Measurements from ENCODE around the gene OGN. TPM values are rescaled to one million over a fixed set of nuclear protein-coding genes. Genes with fewer than 3 reads are reported as not detected.

OGN gene
- total and polyA plus RNA-seq, 2 experiments from 2014 or later, result 16.7 to 43.5 TPM

GRCh38 chr9:92385477-92385876 lies 18.9 kb downstream of the OGN start:
- no peak overlapping the region for H2AFZ ChIP-seq
- H3K27ac ChIP-seq, result no peak overlapping the region
- H4K20me1 ChIP-seq (ENCODE audit: insufficient read depth, poor library complexity, severe bottlenecking), result no peaks in the 10 kb centered on the region
- H3K4me3 ChIP-seq, result no peak overlapping the region
- no peaks in the 10 kb centered on the region for H3K9me2 ChIP-seq (replicated peaks; ENCODE audit: insufficient read depth)
- H3K9me3 ChIP-seq (ENCODE audit: low read depth), result no peaks in the 10 kb centered on the region
- WGBS (ENCODE audit: low lambda C conversion rate, missing lambda C conversion rate), result 78% methylated on average over 6 of the region's 6 CpGs
- H3K4me2 ChIP-seq, result no peak overlapping the region
- no peaks in the 10 kb centered on the region for H3K27me3 ChIP-seq
- no peak for DNase-seq (ENCODE audit: low spot score)
- no peaks in the 10 kb centered on the region for H3K4me1 ChIP-seq (ENCODE audit: insufficient read depth)
- TF ChIP-seq EZH2phosphoT487 (IDR thresholded peaks at IDR 0.05; ENCODE audit: low read depth, severe bottlenecking, unreplicated experiment) (no peak), CTCF (IDR thresholded peaks at IDR 0.05; ENCODE audit: poor library complexity) (no peak), EZH2 (IDR thresholded peaks at IDR 0.05; ENCODE audit: borderline replicate concordance) (no peak)
- H3K79me2 ChIP-seq, result no peaks in the 10 kb centered on the region
- H3K36me3 ChIP-seq (replicated peaks; ENCODE audit: insufficient read depth, low read depth), result no peaks in the 10 kb centered on the region

DNA sequence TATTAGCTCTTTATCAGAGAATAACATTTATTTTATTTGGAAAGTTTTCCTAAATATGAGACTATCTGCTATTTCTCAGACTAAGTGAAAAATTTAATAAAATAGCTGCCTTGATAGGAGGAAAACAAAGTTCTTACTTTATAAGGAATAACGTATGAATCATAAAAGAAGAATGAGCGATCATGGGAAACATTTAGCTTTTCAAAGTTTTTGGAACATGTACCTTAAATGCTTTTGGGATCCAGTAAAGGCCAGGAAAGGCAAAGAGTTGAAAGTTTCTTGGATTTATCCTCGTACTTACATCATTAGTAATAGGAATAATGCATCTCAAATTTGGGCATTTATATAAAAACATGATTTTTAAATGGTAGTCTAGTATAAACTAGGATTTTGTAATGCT lies 19.4 kb downstream of the OGN start:
- H3K9me2 ChIP-seq (replicated peaks; ENCODE audit: insufficient read depth), result no peaks in the 10 kb centered on the region
- no peaks in the 10 kb centered on the region for H3K27me3 ChIP-seq
- no peaks in the 10 kb centered on the region for H3K9me3 ChIP-seq (ENCODE audit: low read depth)
- no peak for DNase-seq (ENCODE audit: low spot score)
- WGBS (ENCODE audit: low lambda C conversion rate, missing lambda C conversion rate), result 81% methylated on average over 3 of the region's 3 CpGs
- no peak for TF ChIP-seq CTCF (IDR thresholded peaks at IDR 0.05; ENCODE audit: poor library complexity)
- no peak overlapping the region for H3K4me2 ChIP-seq
- H3K27ac ChIP-seq, result no peak overlapping the region
- H2AFZ ChIP-seq, result no peak overlapping the region
- no peak overlapping the region for H3K4me3 ChIP-seq
- no peaks in the 10 kb centered on the region for H3K79me2 ChIP-seq
- no peaks in the 10 kb centered on the region for H3K36me3 ChIP-seq (replicated peaks; ENCODE audit: insufficient read depth, low read depth)
- H3K4me1 ChIP-seq (ENCODE audit: insufficient read depth), result no peaks in the 10 kb centered on the region
- no peaks in the 10 kb centered on the region for H4K20me1 ChIP-seq (ENCODE audit: insufficient read depth, poor library complexity, severe bottlenecking)

DNA sequence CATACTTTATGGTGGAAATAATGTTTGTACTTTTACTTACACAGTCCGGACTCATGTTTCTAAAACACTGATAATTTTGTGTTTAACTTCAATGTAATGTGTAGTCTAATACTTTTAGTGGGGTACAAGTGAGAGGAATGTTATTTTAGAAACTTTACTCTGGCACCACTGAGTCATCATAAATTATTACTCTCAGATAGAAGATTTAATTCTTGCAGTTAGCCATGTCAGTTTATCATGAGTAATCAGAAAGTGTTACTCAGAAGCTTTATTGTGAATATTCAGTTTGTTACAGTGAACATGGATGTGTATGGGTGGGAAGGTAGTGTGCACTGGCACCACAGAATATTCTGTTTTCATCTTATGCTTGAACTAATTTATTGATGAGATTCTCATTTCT lies 20.0 kb downstream of the OGN start:
- Histone ChIP-seq H3K79me2 (no peaks in the 10 kb centered on the region), H3K9me3 (ENCODE audit: low read depth) (no peaks in the 10 kb centered on the region), H3K4me2 (no peak overlapping the region), H4K20me1 (ENCODE audit: insufficient read depth, poor library complexity, severe bottlenecking) (no peaks in the 10 kb centered on the region), H3K9me2 (replicated peaks; ENCODE audit: insufficient read depth) (no peaks in the 10 kb centered on the region), H3K27ac (no peak overlapping the region), H3K27me3 (no peaks in the 10 kb centered on the region), H3K4me1 (ENCODE audit: insufficient read depth) (peaks cover 4% of the 10 kb centered on the region), H3K36me3 (replicated peaks; ENCODE audit: insufficient read depth, low read depth) (no peaks in the 10 kb centered on the region), H3K4me3 (no peak overlapping the region), H2AFZ (no peak overlapping the region)
- no peak for TF ChIP-seq EZH2 (IDR thresholded peaks at IDR 0.05; ENCODE audit: borderline replicate concordance)
- TF ChIP-seq CTCF (IDR thresholded peaks at IDR 0.05; ENCODE audit: poor library complexity), result no peak
- no peak for TF ChIP-seq EZH2phosphoT487 (IDR thresholded peaks at IDR 0.05; ENCODE audit: low read depth, severe bottlenecking, unreplicated experiment)
- DNase-seq (ENCODE audit: low spot score), result no peak
- WGBS (ENCODE audit: low lambda C conversion rate, missing lambda C conversion rate), result 85% methylated on average over 1 of the region's 1 CpG

- no peaks in the 10 kb centered on the region for H3K9me2 ChIP-seq (replicated peaks; ENCODE audit: insufficient read depth)
- H3K4me3 ChIP-seq, result no peak overlapping the region
- no peaks in the 10 kb centered on the region for H4K20me1 ChIP-seq (ENCODE audit: insufficient read depth, poor library complexity, severe bottlenecking)
- no peaks in the 10 kb centered on the region for H3K79me2 ChIP-seq
- no peaks in the 10 kb centered on the region for H3K9me3 ChIP-seq (ENCODE audit: low read depth)
- H3K27me3 ChIP-seq, result no peaks in the 10 kb centered on the region
- H3K36me3 ChIP-seq (replicated peaks; ENCODE audit: insufficient read depth, low read depth), result no peaks in the 10 kb centered on the region
- no peak overlapping the region for H2AFZ ChIP-seq
- no peak overlapping the region for H3K4me2 ChIP-seq
- peaks cover 17% of the 10 kb centered on the region for H3K4me1 ChIP-seq (ENCODE audit: insufficient read depth)
- H3K27ac ChIP-seq, result no peak overlapping the region
- DNase-seq (ENCODE audit: low spot score), result no peak
- WGBS (ENCODE audit: low lambda C conversion rate, missing lambda C conversion rate), result 92% methylated on average over 2 of the region's 2 CpGs
- TF ChIP-seq EZH2phosphoT487 (IDR thresholded peaks at IDR 0.05; ENCODE audit: low read depth, severe bottlenecking, unreplicated experiment) (no peak), EZH2 (IDR thresholded peaks at IDR 0.05; ENCODE audit: borderline replicate concordance) (no peak), CTCF (IDR thresholded peaks at IDR 0.05; ENCODE audit: poor library complexity) (no peak)
Measured at GRCh38 chr9:92381775-92382174, 22.6 kb downstream of the OGN start.
